NT2/D1 (cell line): ENCODE measurements around the gene MSH5.

Experiments used
- YY1 ChIP-seq: IDR thresholded peaks from 2 replicates; pipeline ENCODE4 v1.6.1; 2011; ENCODE audit not compliant: insufficient read length, insufficient read depth
- ZNF274 ChIP-seq: IDR thresholded peaks from 2 replicates; pipeline ENCODE4 v1.6.1; 2011; ENCODE audit warnings: mild to moderate bottlenecking, low read depth, low read length

DNA sequence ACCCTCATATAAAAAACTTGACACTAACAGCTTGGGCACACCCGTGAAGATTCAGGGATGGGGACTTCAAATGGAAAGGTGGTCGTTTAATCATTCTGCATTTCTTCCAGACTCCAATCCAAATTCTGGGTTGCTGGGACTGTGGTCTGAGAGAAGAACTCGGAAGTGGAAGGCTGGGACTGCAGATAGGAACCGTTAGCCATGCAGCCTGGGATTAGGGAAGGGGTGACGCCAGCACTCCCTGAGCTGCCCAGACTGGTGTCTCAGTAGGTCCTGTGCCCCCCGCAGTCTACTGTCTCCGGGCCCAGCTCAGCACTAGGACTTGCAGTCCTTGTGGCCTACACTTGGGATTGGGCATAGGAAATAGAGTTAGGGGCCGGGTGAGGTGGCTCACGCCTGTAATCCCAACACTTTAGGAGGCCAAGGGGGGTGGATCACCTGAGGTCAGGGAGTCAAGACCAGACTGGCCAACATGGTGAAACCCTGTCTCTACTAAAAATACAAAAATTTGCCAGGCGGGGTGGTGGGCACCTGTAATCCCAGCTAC is 3.0 kb upstream of the MSH5 start:
- TF ChIP-seq ZNF274 (no peak), YY1 (no peak)
